Memory B cell (primary cell): Measurements from ENCODE around the gene CELA2A.
"Not testable (repeated sequence)": the region's sequence is repeated elsewhere in the genome, so short reads cannot be mapped to it uniquely, and the experiment has no call there.

Experiments used
- ATAC-seq: fragments of 150-1000 bp; cut with Tn5 transposase; 2 replicates; pipeline ENCODE4 v1.10.0; 2021; ENCODE audit warnings: low read depth, mild to moderate bottlenecking, moderate library complexity
- DNase-seq, 2 donors: peaks; one replicate each; pipeline ENCODE4 v3.0.0; 2022; ENCODE audit warnings: low spot score in 2 of 2
- H3K27ac Mint-ChIP-seq: one replicate; pipeline ENCODE4 v1.8.0; 2022; ENCODE audit warnings: mild to moderate bottlenecking, moderate library complexity, mixed read lengths
- H3K27me3 Mint-ChIP-seq: one replicate; pipeline ENCODE4 v1.8.0; 2022; ENCODE audit warnings: mixed read lengths
- H3K36me3 Mint-ChIP-seq: one replicate; pipeline ENCODE4 v1.8.0; 2022; ENCODE audit warnings: mild to moderate bottlenecking, mixed read lengths
- H3K4me1 Mint-ChIP-seq: one replicate; pipeline ENCODE4 v1.8.0; 2022; ENCODE audit warnings: mixed read lengths
- H3K4me3 Mint-ChIP-seq: one replicate; pipeline ENCODE4 v1.8.0; 2022; ENCODE audit warnings: mild to moderate bottlenecking, moderate library complexity, mixed read lengths
- H3K9me3 Mint-ChIP-seq: one replicate; pipeline ENCODE4 v1.8.0; 2022; ENCODE audit warnings: mixed read lengths

Gene CELA2A

DNA sequence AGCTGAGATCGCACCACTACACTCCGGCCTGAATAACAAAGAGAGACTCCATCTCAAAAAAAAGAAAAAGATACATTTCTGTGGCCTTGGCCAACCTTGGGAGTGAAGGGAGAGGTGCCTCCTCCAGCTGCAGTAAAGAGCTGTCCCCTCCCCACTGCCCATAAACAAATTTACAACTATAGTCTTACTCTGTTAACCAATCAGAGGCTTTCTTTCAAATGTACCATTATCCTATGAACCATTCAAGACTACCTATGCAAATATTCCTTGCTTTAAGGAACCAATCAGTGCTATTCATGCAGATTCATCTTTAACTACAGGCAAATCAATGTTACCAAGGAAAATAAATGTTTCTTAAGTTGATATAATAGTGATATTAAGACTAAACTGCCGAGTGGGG, 20.4 kb downstream of the CELA2A start:
- Mint-ChIP-seq H3K9me3 (peaks cover 2% of the 10 kb centered on the region), H3K4me3 (no peak overlapping the region), H3K36me3 (peaks cover 6% of the 10 kb centered on the region), H3K4me1 (no peaks in the 10 kb centered on the region), H3K27ac (no peak overlapping the region), H3K27me3 (peaks cover 3% of the 10 kb centered on the region)
- DNase-seq (no peak), ATAC-seq (no peak)

- no peak for ATAC-seq
- Mint-ChIP-seq H3K9me3 (peaks cover 2% of the 10 kb centered on the region), H3K27me3 (peaks cover 3% of the 10 kb centered on the region), H3K4me3 (no peak overlapping the region), H3K27ac (no peak overlapping the region), H3K4me1 (no peaks in the 10 kb centered on the region), H3K36me3 (peaks cover 6% of the 10 kb centered on the region)
- no peak for DNase-seq
Observed at GRCh38 chr1:15477646-15478212, 21.2 kb downstream of the CELA2A start.

- peaks cover 5% of the 10 kb centered on the region for H3K36me3 Mint-ChIP-seq
- H3K27ac Mint-ChIP-seq, result no peak overlapping the region
- no peak overlapping the region for H3K4me3 Mint-ChIP-seq
- DNase-seq (no peak), ATAC-seq (no peak)
- peaks cover 3% of the 10 kb centered on the region for H3K27me3 Mint-ChIP-seq
- no peaks in the 10 kb centered on the region for H3K4me1 Mint-ChIP-seq
- H3K9me3 Mint-ChIP-seq, result peaks cover 2% of the 10 kb centered on the region
Observed at GRCh38 chr1:15479654-15480347, 23.3 kb downstream of the CELA2A start.

- not testable (repeated sequence) for ATAC-seq, H3K9me3 Mint-ChIP-seq, H3K27ac Mint-ChIP-seq, DNase-seq, H3K27me3 Mint-ChIP-seq, H3K4me1 Mint-ChIP-seq, H3K4me3 Mint-ChIP-seq
- H3K36me3 Mint-ChIP-seq, result peaks cover 17% of the 10 kb centered on the region
Observed at GRCh38 chr1:15482455-15482854, 25.9 kb downstream of the CELA2A start.

- DNase-seq, H3K9me3 Mint-ChIP-seq, H3K27me3 Mint-ChIP-seq, H3K4me1 Mint-ChIP-seq, H3K27ac Mint-ChIP-seq, ATAC-seq, H3K4me3 Mint-ChIP-seq: not testable (repeated sequence)
- H3K36me3 Mint-ChIP-seq, result peaks cover 17% of the 10 kb centered on the region
Observed at GRCh38 chr1:15482983-15483543, 26.5 kb downstream of the CELA2A start.

- peaks cover 19% of the 10 kb centered on the region for H3K36me3 Mint-ChIP-seq
- ATAC-seq (no peak), DNase-seq (no peak)
- H3K4me3 Mint-ChIP-seq, result no peak overlapping the region
- no peaks in the 10 kb centered on the region for H3K4me1 Mint-ChIP-seq
- H3K27ac Mint-ChIP-seq, result no peak overlapping the region
- peaks cover 3% of the 10 kb centered on the region for H3K27me3 Mint-ChIP-seq
- peaks cover 2% of the 10 kb centered on the region for H3K9me3 Mint-ChIP-seq
Observed at GRCh38 chr1:15483971-15484370, 27.4 kb downstream of the CELA2A start.

DNA sequence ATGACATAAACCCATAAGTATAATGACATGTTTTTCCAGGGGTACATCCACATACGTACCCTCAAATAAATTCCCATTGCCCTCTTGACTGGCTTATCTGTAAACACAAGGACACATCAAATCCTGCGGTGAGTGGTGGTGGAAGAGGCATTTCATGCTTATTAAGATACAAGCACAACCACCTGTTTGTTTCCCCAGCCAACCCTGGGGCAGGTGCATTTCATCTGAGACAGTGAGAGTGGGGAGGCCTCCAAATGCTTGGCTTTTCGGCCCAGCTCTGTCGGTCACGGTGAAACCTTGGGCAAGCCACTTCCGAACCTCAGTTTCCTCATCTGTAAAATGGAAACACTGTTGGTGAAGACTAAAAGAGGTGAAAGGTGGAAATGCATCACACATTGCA, 27.9 kb downstream of the CELA2A start:
- H3K4me1 Mint-ChIP-seq, ATAC-seq, H3K4me3 Mint-ChIP-seq, H3K9me3 Mint-ChIP-seq, DNase-seq, H3K27me3 Mint-ChIP-seq, H3K27ac Mint-ChIP-seq: not testable (repeated sequence)
- peaks cover 22% of the 10 kb centered on the region for H3K36me3 Mint-ChIP-seq

DNA sequence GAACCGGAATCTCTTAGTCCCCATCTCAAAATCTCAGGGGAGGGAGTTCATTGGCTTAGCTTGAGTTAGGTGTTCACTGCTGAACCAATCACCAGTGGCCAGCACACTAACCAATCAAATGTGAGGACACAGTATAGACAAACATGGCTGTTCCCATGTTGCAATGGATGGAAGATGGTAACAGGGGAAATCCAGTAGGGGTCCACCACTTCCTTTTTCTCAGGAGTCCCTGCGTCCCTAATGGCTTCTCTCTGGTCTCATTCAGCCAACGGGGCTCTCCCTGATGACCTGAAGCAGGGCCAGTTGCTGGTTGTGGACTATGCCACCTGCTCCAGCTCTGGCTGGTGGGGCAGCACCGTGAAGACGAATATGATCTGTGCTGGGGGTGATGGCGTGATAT, 29.1 kb downstream of the CELA2A start:
- H3K27me3 Mint-ChIP-seq, result no peaks in the 10 kb centered on the region
- ATAC-seq (no peak), DNase-seq (no peak)
- H3K27ac Mint-ChIP-seq, result no peak overlapping the region
- H3K4me3 Mint-ChIP-seq, result no peak overlapping the region
- no peaks in the 10 kb centered on the region for H3K4me1 Mint-ChIP-seq
- H3K36me3 Mint-ChIP-seq, result peaks cover 25% of the 10 kb centered on the region
- H3K9me3 Mint-ChIP-seq, result no peaks in the 10 kb centered on the region

GRCh38 chr1:15486844-15487610, 30.5 kb downstream of the CELA2A start:
- not testable (repeated sequence) for DNase-seq, H3K4me3 Mint-ChIP-seq, H3K9me3 Mint-ChIP-seq, H3K27ac Mint-ChIP-seq, ATAC-seq, H3K27me3 Mint-ChIP-seq, H3K4me1 Mint-ChIP-seq
- peaks cover 33% of the 10 kb centered on the region for H3K36me3 Mint-ChIP-seq

- Mint-ChIP-seq H3K4me1 (no peaks in the 10 kb centered on the region), H3K9me3 (no peaks in the 10 kb centered on the region), H3K36me3 (peaks cover 37% of the 10 kb centered on the region), H3K27ac (no peak overlapping the region), H3K4me3 (no peak overlapping the region), H3K27me3 (no peaks in the 10 kb centered on the region)
- DNase-seq, result no peak
- no peak for ATAC-seq
Observed at GRCh38 chr1:15488371-15488770, 31.8 kb downstream of the CELA2A start.

- Mint-ChIP-seq H3K4me3 (no peak overlapping the region), H3K36me3 (peaks cover 39% of the 10 kb centered on the region), H3K9me3 (no peaks in the 10 kb centered on the region), H3K4me1 (no peaks in the 10 kb centered on the region), H3K27ac (no peak overlapping the region), H3K27me3 (no peaks in the 10 kb centered on the region)
- DNase-seq (no peak), ATAC-seq (no peak)
Observed at GRCh38 chr1:15489052-15489736, 32.7 kb downstream of the CELA2A start.

DNA sequence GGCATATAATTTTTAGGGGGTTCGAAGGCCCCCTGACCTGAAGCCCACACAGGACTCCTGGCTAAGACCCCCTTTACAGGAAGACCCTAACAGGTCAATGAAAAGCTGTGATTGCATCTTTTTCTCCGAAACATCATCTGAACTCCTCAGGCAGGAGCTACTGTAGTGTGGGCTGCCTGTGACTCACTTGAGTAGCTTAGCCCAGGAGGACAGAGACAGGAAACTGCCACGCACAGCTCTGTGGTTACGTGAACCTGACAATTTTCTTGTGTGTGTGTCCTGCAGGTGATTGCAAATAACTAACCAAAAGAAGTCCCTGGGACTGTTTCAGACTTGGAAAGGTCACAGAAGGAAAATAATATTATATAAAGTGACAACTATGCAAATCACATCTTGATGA, 34.5 kb downstream of the CELA2A start:
- not testable (repeated sequence) for H3K27me3 Mint-ChIP-seq, H3K4me1 Mint-ChIP-seq, H3K9me3 Mint-ChIP-seq, ATAC-seq, H3K27ac Mint-ChIP-seq, DNase-seq, H3K4me3 Mint-ChIP-seq
- H3K36me3 Mint-ChIP-seq, result peaks cover 44% of the 10 kb centered on the region

- Mint-ChIP-seq H3K27ac (no peak overlapping the region), H3K27me3 (no peaks in the 10 kb centered on the region), H3K4me1 (no peaks in the 10 kb centered on the region), H3K4me3 (no peak overlapping the region), H3K9me3 (peaks cover under 1% of the 10 kb centered on the region), H3K36me3 (peaks cover 38% of the 10 kb centered on the region)
- no peak for ATAC-seq
- DNase-seq, result no peak
Observed at GRCh38 chr1:15492596-15492995, 36.1 kb downstream of the CELA2A start.

- peaks cover 40% of the 10 kb centered on the region for H3K36me3 Mint-ChIP-seq
Observed at GRCh38 chr1:15493869-15494390, 37.4 kb downstream of the CELA2A start.

More at GRCh38 chr1:15493869-15494390, 37.4 kb downstream of the CELA2A start:
- Mint-ChIP-seq H3K4me3 (no peak overlapping the region), H3K9me3 (peaks cover 3% of the 10 kb centered on the region), H3K27me3 (no peaks in the 10 kb centered on the region), H3K27ac (no peak overlapping the region), H3K4me1 (no peaks in the 10 kb centered on the region)
- ATAC-seq (no peak), DNase-seq (no peak)
